GM04504 (cell line): ENCODE measurements around the gene WDR38.

Experiments
- DNase-seq: peaks from one replicate; pipeline ENCODE4 v3.0.0-alpha.2; 2012; ENCODE audit warnings: low read depth

Gene WDR38

DNA sequence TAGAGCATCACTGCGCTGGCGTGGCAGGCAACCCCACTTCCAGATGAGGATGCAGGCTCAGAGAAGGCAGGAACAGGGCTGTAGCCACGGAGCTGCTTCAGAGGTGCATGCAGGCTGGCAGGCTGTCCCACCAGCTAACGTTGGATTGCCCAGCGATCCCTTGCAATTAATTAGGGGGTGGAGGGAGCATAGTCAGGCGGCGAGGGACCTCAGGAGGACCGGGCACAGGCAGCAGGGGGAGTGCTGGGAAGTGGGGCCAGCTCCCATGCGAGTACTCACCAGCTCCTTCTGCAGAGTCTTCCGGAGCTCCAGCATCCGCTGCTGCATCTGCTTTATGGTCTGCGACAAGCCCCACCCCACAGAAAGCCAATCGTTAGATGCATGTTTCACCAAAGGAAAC lies 29.0 kb downstream of the WDR38 start:
- no peak for DNase-seq

DNA sequence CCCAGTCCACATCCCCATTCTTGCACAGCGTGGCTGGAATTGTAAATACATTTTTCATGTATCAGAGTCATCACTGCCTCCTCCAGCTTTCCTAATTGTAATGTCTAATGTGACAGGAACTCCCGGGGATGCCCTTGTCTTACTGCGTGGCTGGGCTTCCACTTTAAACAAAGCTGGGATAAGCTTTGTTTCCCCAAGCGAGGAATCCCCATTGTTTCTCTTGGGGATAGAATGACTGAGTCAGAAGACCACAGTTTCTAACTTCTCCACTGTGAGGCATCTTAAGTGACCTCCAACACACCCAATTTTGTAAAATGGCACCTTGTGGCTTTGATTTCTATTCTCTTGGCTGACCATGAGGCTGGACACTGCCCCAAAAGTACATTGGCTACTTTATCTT lies 31.1 kb downstream of the WDR38 start:
- DNase-seq: no peak

DNA sequence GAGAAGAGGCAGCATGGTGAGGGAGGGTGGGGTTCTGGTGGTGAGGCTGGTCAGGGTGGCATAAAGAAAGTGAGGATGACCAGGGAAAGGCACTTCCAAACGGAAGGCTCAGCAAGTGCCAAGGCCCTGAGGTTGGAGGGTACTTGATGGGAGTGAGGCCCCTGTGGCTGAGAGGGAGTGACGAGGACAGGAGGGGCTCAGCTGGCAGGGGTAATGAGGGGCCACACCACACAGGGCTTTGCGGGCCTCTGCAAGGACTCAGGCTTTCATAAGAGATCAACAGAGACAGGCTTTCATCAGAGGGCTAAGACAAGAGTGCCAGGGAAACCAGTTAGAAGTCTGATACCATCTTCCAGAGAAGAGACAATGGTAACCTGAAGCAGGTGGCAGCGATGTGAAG lies 32.3 kb downstream of the WDR38 start:
- no peak for DNase-seq

DNA sequence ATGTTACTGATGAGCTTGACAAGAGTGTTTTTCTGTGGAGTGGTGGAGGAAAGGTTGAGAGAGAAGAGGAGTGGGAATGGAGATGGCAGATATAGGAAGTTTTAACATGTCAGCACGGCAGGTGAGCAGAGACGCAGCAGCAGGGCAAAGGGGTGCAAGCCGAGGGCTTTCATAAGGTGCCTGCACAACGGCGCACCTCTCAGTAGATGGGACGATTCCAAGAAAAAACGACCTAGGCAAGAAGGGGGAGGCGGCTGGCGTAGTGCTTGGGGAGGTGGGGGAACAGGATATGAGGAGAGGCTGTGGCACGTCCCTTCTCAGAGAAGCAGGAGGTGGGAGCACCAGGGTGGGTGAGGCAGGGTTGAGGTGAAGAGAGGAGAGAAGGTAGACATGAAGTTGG lies 33.2 kb downstream of the WDR38 start:
- DNase-seq: no peak

DNA sequence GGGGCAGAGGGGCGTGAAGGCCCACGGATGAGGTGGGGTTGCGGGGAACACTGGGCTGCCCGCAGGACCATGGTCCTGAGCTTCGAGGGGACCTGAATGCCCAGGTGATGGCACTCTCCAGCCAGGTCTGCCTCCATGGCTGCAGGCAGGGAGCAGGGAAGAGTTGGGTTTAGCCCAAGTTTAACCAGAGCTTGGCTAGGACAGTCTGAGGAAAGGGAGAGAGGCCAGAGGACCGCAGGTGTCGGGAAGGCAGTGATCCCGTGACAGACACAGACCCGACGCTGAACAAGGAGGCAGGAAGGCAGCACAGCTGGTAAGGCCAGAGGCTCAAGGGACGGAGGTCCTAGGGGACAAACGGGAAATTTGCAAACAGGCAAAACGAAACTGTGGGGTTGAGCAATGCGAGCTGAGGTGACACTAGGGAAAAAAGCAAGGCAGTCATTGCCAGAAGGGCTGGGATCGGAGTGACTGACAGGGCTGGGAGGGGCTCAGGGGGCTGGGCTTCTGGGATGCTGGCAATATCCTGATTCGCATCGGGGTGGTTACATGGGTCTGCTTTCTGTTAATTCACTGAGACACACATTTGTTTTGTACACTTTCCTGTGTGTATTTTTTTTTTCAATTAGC lies 33.7 kb downstream of the WDR38 start:
- DNase-seq: no peak

DNA sequence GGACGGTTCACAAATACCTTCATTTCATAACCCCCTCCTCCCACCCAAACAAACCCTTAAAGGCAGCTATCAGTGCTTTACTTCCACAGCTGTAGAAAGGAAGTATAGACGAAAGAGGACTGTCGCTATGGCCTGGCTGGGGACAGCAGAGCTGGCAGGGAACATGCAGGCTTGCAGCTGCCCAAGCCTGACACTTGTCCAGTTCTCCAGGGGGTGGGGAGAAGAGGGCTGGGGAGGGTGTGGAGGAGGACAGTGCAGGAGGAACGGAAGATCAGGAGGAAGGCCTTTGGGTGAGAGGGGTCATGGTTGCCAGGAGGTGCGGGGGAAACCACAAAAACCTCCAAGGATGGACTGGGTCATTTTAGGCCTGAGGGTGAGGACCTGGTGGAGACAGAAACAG lies 34.6 kb downstream of the WDR38 start:
- DNase-seq: no peak

DNA sequence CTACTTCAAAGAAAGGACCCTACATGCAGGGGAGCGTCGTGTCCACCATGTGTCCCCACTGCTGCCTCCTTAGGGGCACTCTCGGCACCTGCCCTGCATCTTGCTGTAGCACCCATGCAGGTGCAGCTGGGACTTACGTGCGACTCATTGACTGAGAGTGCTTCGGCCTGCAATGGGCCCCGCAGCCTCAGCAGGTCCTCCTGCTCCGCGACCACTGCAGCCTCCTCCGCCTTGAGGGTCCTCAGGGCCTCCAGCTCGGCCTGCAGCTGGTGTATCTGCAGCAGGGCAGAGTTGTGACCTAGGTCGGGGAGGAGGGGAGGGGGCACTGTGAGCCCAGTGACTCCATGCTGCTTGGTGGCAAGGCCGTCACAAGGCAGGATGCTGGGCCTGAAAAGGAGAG lies 35.7 kb downstream of the WDR38 start:
- DNase-seq: no peak

DNA sequence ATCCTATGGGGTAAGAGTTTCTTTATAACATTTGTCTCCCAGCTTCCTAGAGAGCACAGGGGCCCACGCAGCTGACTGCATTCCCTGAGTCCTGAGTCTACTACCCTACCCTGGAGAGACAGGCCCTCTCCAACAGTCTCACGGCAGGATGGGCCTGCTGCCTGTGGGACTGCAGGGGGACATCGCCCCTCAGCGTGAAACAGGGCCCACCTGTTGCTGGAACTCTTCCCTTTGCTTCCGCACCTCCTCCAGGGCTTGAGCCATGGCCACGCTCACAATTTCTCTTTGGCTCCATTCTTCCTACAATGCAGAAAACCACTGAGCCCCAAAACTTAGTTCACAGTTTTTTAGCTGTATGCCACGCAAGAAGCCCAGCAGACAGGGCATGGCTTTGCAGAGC lies 36.9 kb downstream of the WDR38 start:
- DNase-seq: no peak

DNA sequence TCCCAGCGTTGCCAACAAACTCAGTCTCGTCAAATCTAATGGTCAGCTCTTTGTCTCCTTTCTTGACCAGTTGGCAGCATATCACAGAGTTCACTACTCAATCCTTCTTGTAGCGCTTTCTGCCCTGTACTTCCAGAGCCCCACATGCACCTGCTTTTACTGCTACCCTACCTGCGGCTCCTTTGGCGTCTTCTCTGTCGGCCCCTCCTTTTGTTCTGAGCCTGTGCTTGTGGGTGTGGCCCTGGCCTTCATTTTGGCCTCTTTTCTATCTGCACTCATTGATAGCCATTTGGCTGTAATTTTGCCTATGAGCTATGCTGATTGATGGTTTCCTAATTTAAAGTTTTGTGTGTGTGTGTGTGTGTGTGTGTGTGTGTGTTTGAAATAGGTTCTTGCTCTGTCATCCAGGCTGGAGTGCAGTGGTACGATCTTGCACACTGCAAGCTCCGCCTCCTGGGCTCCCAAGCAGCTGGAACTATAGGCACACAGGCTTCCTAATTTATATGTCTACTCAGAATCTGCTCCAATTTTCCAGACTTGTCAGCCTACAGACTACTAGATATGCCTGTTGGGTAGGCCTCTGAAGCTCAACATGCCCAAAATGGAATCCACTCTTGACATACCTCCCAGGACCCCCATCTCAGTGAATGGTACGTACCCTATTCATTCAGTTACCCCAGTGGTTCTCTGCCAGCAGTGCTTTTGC lies 40.9 kb downstream of the WDR38 start:
- DNase-seq: no peak

DNA sequence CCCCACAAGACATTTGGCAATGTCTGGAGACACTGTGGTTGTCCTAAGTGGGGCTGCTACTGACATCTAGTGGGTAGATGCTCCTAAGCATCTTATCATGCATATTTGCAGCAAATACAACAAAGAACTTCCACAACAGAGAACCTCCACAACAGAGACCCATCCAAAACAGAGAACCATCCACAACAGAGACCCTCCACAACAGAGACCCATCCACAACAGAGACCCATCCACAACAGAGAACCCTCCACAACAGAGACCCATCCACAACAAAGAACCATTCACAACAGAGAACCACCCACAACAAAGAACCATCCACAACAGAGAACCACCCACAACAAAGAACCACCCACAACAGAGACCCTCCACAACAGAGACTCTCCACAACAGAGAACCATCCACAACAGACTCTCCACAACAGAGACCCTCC lies 41.5 kb downstream of the WDR38 start:
- DNase-seq: peak; percentile 17

DNA sequence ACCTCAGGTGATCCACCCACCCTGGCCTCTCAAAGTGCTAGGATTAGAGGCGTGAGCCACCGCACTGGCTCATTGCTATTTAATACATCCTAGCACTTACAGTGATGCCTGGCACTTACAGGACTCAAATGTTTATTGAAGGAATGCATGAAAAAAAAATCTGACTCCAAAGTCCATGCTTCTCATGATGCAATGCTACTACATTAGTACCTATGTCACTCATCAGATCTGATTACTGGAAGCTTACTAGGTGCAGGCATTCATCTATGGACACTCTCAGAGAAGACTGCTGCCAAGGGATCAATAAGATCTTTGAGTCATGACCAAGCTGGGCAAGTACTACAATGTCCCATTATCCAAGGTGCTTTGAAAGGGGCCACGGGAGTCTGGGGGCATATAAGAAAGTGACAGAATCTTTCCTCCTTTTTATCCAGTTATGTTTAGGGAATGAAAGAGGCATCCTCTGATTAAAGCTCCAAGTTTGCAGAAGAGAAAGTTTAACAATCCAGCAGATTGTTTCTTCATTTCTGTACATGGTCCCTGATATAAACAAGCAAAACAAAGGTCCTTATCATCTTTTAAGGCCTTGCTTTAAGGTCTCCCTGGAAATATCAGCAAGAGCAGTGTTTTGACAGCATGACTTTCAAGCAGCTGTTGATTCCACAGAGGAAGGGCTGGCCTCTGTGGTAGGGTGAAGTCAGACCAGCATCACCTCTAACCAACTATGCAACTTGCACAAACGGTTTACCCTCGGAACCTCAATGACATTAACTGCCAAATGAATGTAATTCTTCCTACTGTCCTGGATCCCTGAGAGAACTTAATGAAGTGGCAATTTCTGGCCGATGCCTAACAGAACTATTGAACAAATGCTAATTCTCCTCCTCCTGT lies 44.6 kb downstream of the WDR38 start:
- no peak for DNase-seq

DNA sequence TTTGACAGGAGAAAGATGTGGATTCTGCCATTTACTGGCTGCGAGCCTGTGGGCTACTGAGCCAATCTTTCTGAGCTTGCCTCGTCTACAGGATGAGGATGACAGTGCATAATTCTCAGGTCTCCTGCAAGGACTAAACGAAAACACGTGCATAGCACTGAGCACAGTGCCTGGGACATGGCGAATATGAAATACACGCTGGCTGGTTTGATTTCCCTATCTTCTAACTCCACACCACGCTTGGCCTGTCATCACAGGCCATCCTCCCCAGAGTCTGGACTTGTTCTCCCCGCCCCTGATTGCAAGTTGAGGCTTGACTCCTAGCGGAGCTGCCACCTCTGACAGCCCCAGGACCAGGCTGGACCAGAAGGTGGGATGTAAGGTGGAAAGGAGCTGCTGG lies 46.6 kb downstream of the WDR38 start:
- DNase-seq: no peak

DNA sequence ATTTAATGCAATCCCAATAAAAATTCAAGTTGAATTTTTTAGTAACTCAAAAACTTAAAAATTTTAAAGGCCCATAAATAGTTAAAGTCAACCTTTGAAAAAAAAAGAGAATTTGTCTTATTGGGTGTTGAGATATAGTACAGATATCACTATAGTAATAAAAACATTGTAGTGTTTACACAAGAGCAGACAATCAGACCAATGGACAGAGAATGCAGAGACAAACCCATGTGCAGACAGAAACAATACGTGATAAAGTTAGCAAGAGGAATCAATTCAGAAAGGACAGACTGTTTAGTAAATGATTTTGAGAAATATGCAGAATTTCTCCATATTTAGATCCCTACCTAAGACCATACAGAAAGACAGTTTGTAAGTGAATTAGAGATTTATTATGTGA lies 53.7 kb downstream of the WDR38 start:
- DNase-seq: no peak
